Endodermal cell (in vitro differentiated cells): ENCODE results near the gene PLEKHO1. TPM values are rescaled to one million over a fixed set of nuclear protein-coding genes. Genes with fewer than 3 reads are reported as not detected.
A peak's percentile ranks its signal among the peaks of the same experiment; 100 is the strongest.

Source experiments
- DNase-seq: peaks from one replicate; pipeline ENCODE4 v3.0.0-alpha.2; 2017
- H3K27ac ChIP-seq: 2 replicates; pipeline ENCODE4 v1.5.1; 2013; ENCODE audit warnings: mild to moderate bottlenecking, low read depth, low read length, moderate library complexity
- H3K27me3 ChIP-seq: 2 replicates; pipeline ENCODE4 v1.6.1; 2013; ENCODE audit warnings: mild to moderate bottlenecking, low read length, moderate library complexity; ENCODE audit not compliant: insufficient read depth, control insufficient read depth, poor library complexity, severe bottlenecking
- H3K36me3 ChIP-seq: 2 replicates; pipeline ENCODE4 v1.7.0; 2013; ENCODE audit warnings: mild to moderate bottlenecking, low read length, moderate library complexity; ENCODE audit not compliant: control insufficient read depth, insufficient read depth
- H3K4me1 ChIP-seq: one replicate; pipeline ENCODE4 v1.7.0; 2013; ENCODE audit warnings: low read length; ENCODE audit not compliant: control insufficient read depth, insufficient read depth
- H3K4me3 ChIP-seq: 2 replicates; pipeline ENCODE4 v1.5.1; 2013; ENCODE audit warnings: mild to moderate bottlenecking, low read length, moderate library complexity
- H3K9ac ChIP-seq: 2 replicates; pipeline ENCODE4 v1.6.1; 2013; ENCODE audit warnings: mild to moderate bottlenecking, low read length, moderate library complexity; ENCODE audit not compliant: poor library complexity, severe bottlenecking; ENCODE audit errors: extremely low read depth
- H3K9me3 ChIP-seq: 2 replicates; pipeline ENCODE4 v1.6.1; 2013; ENCODE audit warnings: mild to moderate bottlenecking, low read length, moderate library complexity; ENCODE audit not compliant: control insufficient read depth
- H3K27ac Mint-ChIP-seq: 2 replicates; pipeline ENCODE4 v1.8.0; 2020; ENCODE audit warnings: mixed read lengths
- H3K27me3 Mint-ChIP-seq: 2 replicates; pipeline ENCODE4 v1.8.0; 2021; ENCODE audit warnings: mild to moderate bottlenecking, mixed read lengths; ENCODE audit not compliant: insufficient read depth
- H3K36me3 Mint-ChIP-seq: 2 replicates; pipeline ENCODE4 v1.8.0; 2020; ENCODE audit warnings: low read depth, mixed read lengths
- H3K4me1 Mint-ChIP-seq: 2 replicates; pipeline ENCODE4 v1.8.0; 2020; ENCODE audit warnings: mixed read lengths
- H3K4me3 Mint-ChIP-seq: 2 replicates; pipeline ENCODE4 v1.8.0; 2020; ENCODE audit warnings: mild to moderate bottlenecking, moderate library complexity, mixed read lengths
- H3K9me3 Mint-ChIP-seq: 2 replicates; pipeline ENCODE4 v1.8.0; 2020; ENCODE audit warnings: mild to moderate bottlenecking, mixed read lengths
- WGBS, 2 experiments: methylation state at CpG; one replicate each; pipeline versions ENCODE4 v1.1.5 to v1.1.7; 2013; ENCODE audit warnings: missing lambda C conversion rate in 2 of 2, mixed read lengths in 1 of 2; ENCODE audit not compliant: insufficient coverage in 1 of 2, insufficient read length in 1 of 2; 5-methylcytosine and 5-hydroxymethylcytosine counted together
- total RNA-seq, 2 donors: library from RNA; stranded (reverse); fragmentation: NEBNext Ultra II Directional in 1 of 2; extraction: Animal tissue kit (Norgen Biotek cat#: 25700) in 1 of 2; gene quantifications; 2 replicates in 1 of 2; 3 replicates in 1 of 2; pipeline ENCODE4 v1.2.1, GENCODE V29; 2021
- TF ChIP-seq, protein P1 (sequence below): fragments of 200-600 bp; sonication (generic); conservative IDR thresholded peaks from 2 replicates; pipeline ENCODE4 v1.5.0; 2021; ENCODE audit warnings: antibody characterized with exemption, mild to moderate bottlenecking

The PLEKHO1 gene
- total RNA-seq, 2 donors from 2014 or later = 42.9 to 46.0 TPM

DNA sequence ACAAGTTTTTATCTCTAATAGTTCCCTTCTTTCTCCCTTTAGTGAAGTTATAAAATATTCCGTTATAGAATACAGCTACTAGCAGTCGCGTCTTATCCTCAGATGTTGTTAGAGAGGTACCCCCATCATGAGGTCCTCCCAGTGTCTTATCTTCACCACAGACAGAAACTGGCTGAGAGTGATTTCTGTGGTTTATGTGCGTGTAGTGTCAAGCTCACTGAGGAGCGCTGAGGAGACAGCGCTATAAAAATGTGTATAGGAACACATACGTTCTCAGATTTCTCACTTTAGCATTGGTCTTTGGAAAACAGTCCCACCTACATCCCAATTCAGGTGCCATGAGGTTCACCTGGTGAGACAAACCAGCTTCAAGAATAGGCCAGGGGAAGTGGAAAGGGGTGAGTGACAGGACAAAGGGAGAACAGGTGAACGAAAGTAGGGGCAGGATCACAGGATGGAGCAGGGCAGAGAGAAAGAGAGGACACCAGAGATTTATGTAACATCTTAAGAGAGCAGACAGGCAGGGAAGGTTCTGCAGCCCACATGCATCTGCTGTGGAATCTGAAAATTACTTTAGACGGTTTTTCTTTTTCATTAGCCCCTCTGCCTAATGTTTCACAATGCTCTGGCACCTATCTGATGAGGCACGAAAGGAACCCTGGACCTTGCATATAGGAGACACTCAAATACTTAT, 2.7 kb upstream of the PLEKHO1 start:
- WGBS, 2 experiments = 92 to 100% methylated on average over 5 to 10 of the region's 10 CpGs

GRCh38 chr1:150148837-150149270, 862 bp upstream of the PLEKHO1 start:
- TF ChIP-seq, protein P1, sequence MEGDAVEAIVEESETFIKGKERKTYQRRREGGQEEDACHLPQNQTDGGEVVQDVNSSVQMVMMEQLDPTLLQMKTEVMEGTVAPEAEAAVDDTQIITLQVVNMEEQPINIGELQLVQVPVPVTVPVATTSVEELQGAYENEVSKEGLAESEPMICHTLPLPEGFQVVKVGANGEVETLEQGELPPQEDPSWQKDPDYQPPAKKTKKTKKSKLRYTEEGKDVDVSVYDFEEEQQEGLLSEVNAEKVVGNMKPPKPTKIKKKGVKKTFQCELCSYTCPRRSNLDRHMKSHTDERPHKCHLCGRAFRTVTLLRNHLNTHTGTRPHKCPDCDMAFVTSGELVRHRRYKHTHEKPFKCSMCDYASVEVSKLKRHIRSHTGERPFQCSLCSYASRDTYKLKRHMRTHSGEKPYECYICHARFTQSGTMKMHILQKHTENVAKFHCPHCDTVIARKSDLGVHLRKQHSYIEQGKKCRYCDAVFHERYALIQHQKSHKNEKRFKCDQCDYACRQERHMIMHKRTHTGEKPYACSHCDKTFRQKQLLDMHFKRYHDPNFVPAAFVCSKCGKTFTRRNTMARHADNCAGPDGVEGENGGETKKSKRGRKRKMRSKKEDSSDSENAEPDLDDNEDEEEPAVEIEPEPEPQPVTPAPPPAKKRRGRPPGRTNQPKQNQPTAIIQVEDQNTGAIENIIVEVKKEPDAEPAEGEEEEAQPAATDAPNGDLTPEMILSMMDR = no peak
- H3K4me3 Mint-ChIP-seq = peak overlapping the region; percentile 84
- WGBS, 2 experiments = 36 to 48% methylated on average over 4 to 7 of the region's 8 CpGs
- peaks cover 18% of the 10 kb centered on the region for H3K27me3 Mint-ChIP-seq
- no peaks in the 10 kb centered on the region for H3K9me3 Mint-ChIP-seq
- H3K4me1 Mint-ChIP-seq = peaks cover 14% of the 10 kb centered on the region
- H3K27ac Mint-ChIP-seq = peak overlapping the region; percentile 69
- Histone ChIP-seq H3K36me3 (peaks cover 13% of the 10 kb centered on the region), H3K4me3 (peak overlapping the region; percentile 84), H3K9ac (peak overlapping the region; percentile 67), H3K27me3 (no peaks in the 10 kb centered on the region), H3K9me3 (no peaks in the 10 kb centered on the region), H3K4me1 (no peaks in the 10 kb centered on the region), H3K27ac (peak overlapping the region; percentile 91)
- no peak for DNase-seq
- H3K36me3 Mint-ChIP-seq = peaks cover 11% of the 10 kb centered on the region

More for the DNA sequence above, 2.7 kb upstream of the PLEKHO1 start:
- H3K4me1 ChIP-seq = no peaks in the 10 kb centered on the region
- no peak overlapping the region for H3K27ac ChIP-seq
- H3K27ac Mint-ChIP-seq = no peak overlapping the region
- TF ChIP-seq, protein P1 = no peak
- no peak overlapping the region for H3K9ac ChIP-seq
- H3K4me1 Mint-ChIP-seq = peaks cover 11% of the 10 kb centered on the region
- no peaks in the 10 kb centered on the region for H3K36me3 ChIP-seq
- no peaks in the 10 kb centered on the region for H3K9me3 ChIP-seq
- H3K27me3 Mint-ChIP-seq = peaks cover 18% of the 10 kb centered on the region
- no peaks in the 10 kb centered on the region for H3K27me3 ChIP-seq
- no peak overlapping the region for H3K4me3 Mint-ChIP-seq
- no peak overlapping the region for H3K4me3 ChIP-seq
- no peak for DNase-seq
- H3K9me3 Mint-ChIP-seq = no peaks in the 10 kb centered on the region
- H3K36me3 Mint-ChIP-seq = no peaks in the 10 kb centered on the region

DNA sequence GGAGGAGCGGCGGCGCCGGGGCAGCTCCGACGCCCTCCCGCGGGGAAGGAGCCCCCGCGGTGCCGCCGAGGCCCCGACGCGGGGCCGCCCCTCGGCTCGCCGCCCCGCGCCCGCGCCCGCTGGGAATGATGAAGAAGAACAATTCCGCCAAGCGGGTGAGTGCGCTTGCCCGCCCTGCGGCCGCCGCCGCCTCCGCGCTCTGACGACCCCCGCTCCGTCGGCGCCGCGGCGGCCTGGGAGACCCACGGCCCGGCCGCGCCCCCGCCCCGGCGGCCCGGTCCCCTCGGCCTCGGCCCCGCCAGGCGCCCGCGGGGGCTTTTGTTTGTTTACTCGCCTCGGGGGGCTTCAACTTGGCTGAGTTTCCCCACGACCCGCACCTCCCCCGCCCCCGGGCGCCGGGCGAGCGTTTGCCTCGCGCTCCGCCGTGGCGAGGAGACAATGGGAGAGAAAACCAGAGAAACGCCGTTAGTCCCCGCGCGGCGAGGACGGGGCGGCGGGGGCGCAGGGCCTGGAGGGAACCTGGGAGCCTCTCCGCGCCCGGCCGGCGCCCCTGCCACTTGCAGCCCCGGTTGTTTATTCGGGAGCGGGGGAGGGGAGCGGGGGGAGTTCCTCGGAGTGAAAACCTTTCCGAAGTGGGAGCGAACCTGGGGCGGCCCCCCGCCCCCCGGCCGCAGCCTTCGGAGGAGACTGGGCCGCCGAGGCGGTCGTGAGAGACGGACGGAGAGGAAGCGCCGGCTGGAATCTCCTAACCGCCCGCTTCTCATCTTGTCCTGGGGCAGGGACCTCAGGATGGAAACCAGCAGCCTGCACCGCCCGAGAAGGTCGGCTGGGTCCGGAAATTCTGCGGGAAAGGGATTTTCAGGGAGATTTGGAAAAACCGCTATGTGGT, 661 bp downstream of the PLEKHO1 start:
- H3K27me3 Mint-ChIP-seq = peaks cover 18% of the 10 kb centered on the region
- TF ChIP-seq, protein P1 = no peak
- Histone ChIP-seq H3K27ac (peak overlapping the region; percentile 91), H3K9ac (peak overlapping the region; percentile 61), H3K9me3 (no peaks in the 10 kb centered on the region), H3K36me3 (peaks cover 28% of the 10 kb centered on the region), H3K4me1 (no peaks in the 10 kb centered on the region), H3K4me3 (peak overlapping the region; percentile 98), H3K27me3 (no peaks in the 10 kb centered on the region)
- peak; percentile 69 for DNase-seq
- H3K9me3 Mint-ChIP-seq = no peaks in the 10 kb centered on the region
- peak overlapping the region; percentile 84 for H3K4me3 Mint-ChIP-seq
- 0 to 1% methylated on average over 34 to 114 of the region's 114 CpGs for WGBS, 2 experiments
- peaks cover 14% of the 10 kb centered on the region for H3K4me1 Mint-ChIP-seq
- H3K36me3 Mint-ChIP-seq = peaks cover 26% of the 10 kb centered on the region
- H3K27ac Mint-ChIP-seq = peak overlapping the region; percentile 83
